Smooth muscle cell (in vitro differentiated cells): ENCODE results near the gene CELA2B. TPM values are rescaled to one million over a fixed set of nuclear protein-coding genes. Genes with fewer than 3 reads are reported as not detected.

ENCODE experiments used
- DNase-seq: peaks from one replicate; lab custom pipeline; 2025; ENCODE audit not compliant: unreplicated experiment; lab: John Stamatoyannopoulos, UW
- H2AFZ ChIP-seq: fragments of 200-600 bp; sonication (generic); 2 replicates; pipeline ENCODE4 v1.6.0; 2016; ENCODE audit warnings: antibody characterized with exemption, low read depth, mild to moderate bottlenecking
- H3F3A ChIP-seq: fragments of 200-600 bp; sonication (generic); 2 replicates; pipeline ENCODE4 v1.6.0; 2017; ENCODE audit warnings: antibody characterized with exemption, low read depth
- H3K27ac ChIP-seq: fragments of 200-600 bp; sonication (generic); 2 replicates; pipeline ENCODE4 v1.5.1; 2016; ENCODE audit warnings: low read depth, mild to moderate bottlenecking
- H3K27me3 ChIP-seq: fragments of 200-600 bp; sonication (generic); 2 replicates; pipeline ENCODE4 v1.6.1; 2016; ENCODE audit warnings: low read depth, mild to moderate bottlenecking
- H3K36me3 ChIP-seq: fragments of 200-600 bp; sonication (generic); 2 replicates; pipeline ENCODE4 v1.5.1; 2016; ENCODE audit warnings: low read depth
- H3K4me1 ChIP-seq: fragments of 200-600 bp; sonication (generic); 2 replicates; pipeline ENCODE4 v1.5.1; 2016; ENCODE audit warnings: low read depth
- H3K4me2 ChIP-seq: fragments of 200-600 bp; sonication (generic); 2 replicates; pipeline ENCODE4 v1.6.0; 2016; ENCODE audit warnings: mild to moderate bottlenecking
- H3K4me3 ChIP-seq: fragments of 200-600 bp; sonication (generic); 2 replicates; pipeline ENCODE4 v1.5.1; 2016; ENCODE audit warnings: mild to moderate bottlenecking
- H3K79me2 ChIP-seq: fragments of 200-600 bp; sonication (generic); 2 replicates; pipeline ENCODE4 v1.6.0; 2016; ENCODE audit warnings: low read depth, mild to moderate bottlenecking
- H3K9ac ChIP-seq: fragments of 200-600 bp; sonication (generic); 2 replicates; pipeline ENCODE4 v1.6.0; 2016; ENCODE audit warnings: low read depth
- H3K9me3 ChIP-seq: fragments of 200-600 bp; sonication (generic); replicated peaks from 2 replicates; pipeline ENCODE4 v1.5.1; 2016; ENCODE audit warnings: low read depth
- H4K20me1 ChIP-seq: fragments of 200-600 bp; sonication (generic); 2 replicates; pipeline ENCODE4 v1.6.0; 2016; ENCODE audit warnings: low read depth
- WGBS: methylation state at CpG from one replicate; pipeline ENCODE4 v1.1.7; 2016; ENCODE audit warnings: low lambda C conversion rate; 5-methylcytosine and 5-hydroxymethylcytosine counted together
- polyA plus RNA-seq: library from polyadenylated mRNA; unstranded; fragments of >200 nt; fragmentation: Nextera tagmentation; extraction: Ambion mirVana; gene quantifications from 2 replicates; pipeline ENCODE4 v1.2.1, GENCODE V29; 2016
- total RNA-seq: library from RNA; depleted of rRNA; stranded (reverse); fragments of >200 nt; gene quantifications from 2 replicates; pipeline ENCODE4 v1.2.3, GENCODE V29; 2014
- TF ChIP-seq, protein P1 (sequence below): fragments of 200-600 bp; sonication (generic); IDR thresholded peaks from 2 replicates; pipeline ENCODE4 v1.5.1; 2017; ENCODE audit warnings: borderline replicate concordance, mild to moderate bottlenecking, antibody characterized with exemption; ENCODE audit not compliant: insufficient read depth, poor library complexity, severe bottlenecking

Gene CELA2B
- total and polyA plus RNA-seq, 2 experiments from 2014 or later, result not detected

DNA sequence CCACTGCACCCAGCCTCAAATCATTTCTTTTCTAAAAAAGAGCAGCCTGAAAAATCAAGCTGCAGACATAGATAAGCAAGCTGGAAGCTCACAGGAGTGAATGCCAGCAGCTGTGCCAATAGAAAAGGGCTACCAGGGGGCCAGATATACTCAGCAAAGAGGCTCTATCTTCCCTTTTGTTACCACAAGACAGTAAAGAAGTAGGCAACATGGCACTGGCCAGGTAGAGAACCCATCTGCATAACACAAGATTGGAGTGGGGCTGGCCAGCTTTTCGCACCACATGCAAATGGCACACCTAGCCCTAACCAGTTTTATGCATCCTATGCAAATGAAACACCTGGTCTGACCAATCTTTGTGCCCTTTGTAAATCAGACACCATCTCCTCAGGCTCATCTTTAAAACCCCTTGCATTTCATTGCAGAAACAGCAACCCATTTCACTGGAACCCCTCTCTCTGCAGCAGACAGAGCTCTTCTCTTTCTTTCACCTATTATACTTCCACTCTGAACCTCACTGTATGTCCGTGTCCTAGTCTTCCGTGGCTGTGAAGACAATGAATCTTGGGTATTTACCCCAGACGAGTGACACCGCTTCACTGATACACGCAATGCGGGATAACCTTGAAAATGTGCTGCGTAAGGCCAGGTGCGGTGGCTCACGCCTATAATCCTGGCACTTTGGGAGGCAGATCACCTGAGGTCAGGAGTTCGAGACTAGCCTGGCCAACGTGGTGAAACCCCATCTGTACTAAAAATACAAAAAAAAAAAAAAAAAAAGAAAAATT, 33.0 kb downstream of the CELA2B start:
- H3K9ac ChIP-seq, result no peak overlapping the region
- whole genome bisulfite sequencing, result 76% methylated on average over 12 of the region's 12 CpGs
- H3K36me3 ChIP-seq, result no peaks in the 10 kb centered on the region
- DNase-seq, result no peak
- no peak overlapping the region for H3K4me2 ChIP-seq
- no peaks in the 10 kb centered on the region for H3K4me1 ChIP-seq
- H3K79me2 ChIP-seq, result no peaks in the 10 kb centered on the region
- H3K4me3 ChIP-seq, result no peak overlapping the region
- no peak overlapping the region for H2AFZ ChIP-seq
- H3K27me3 ChIP-seq, result no peaks in the 10 kb centered on the region
- no peaks in the 10 kb centered on the region for H3F3A ChIP-seq
- H4K20me1 ChIP-seq, result no peaks in the 10 kb centered on the region
- H3K27ac ChIP-seq, result no peak overlapping the region
- H3K9me3 ChIP-seq, result no peaks in the 10 kb centered on the region
- TF ChIP-seq, protein P1, sequence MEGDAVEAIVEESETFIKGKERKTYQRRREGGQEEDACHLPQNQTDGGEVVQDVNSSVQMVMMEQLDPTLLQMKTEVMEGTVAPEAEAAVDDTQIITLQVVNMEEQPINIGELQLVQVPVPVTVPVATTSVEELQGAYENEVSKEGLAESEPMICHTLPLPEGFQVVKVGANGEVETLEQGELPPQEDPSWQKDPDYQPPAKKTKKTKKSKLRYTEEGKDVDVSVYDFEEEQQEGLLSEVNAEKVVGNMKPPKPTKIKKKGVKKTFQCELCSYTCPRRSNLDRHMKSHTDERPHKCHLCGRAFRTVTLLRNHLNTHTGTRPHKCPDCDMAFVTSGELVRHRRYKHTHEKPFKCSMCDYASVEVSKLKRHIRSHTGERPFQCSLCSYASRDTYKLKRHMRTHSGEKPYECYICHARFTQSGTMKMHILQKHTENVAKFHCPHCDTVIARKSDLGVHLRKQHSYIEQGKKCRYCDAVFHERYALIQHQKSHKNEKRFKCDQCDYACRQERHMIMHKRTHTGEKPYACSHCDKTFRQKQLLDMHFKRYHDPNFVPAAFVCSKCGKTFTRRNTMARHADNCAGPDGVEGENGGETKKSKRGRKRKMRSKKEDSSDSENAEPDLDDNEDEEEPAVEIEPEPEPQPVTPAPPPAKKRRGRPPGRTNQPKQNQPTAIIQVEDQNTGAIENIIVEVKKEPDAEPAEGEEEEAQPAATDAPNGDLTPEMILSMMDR, result no peak

DNA sequence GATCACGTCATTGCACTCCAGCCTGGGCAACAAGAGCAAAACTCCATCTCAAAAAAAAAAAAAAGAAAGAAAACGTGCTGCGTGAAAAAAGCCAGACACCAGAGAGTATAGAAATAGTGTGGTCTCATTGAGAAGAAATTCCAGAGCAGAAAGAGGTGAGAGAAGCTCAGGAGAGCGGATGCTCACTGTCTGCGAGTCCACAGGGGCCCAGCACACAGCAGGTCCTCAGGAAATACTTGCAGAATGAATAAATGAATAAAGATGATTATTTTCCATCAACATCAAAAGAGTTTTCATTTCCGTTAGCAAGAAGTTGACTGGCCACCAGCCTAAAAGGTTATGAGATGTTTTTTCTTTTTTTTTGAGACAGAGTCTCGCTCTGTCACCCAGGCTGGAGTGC, 33.7 kb downstream of the CELA2B start:
- H3K27ac ChIP-seq, result no peak overlapping the region
- WGBS, result 80% methylated on average over 7 of the region's 7 CpGs
- H3K4me2 ChIP-seq, result no peak overlapping the region
- no peak overlapping the region for H3K4me3 ChIP-seq
- no peaks in the 10 kb centered on the region for H3K27me3 ChIP-seq
- H4K20me1 ChIP-seq, result no peaks in the 10 kb centered on the region
- no peaks in the 10 kb centered on the region for H3K9me3 ChIP-seq
- no peaks in the 10 kb centered on the region for H3K36me3 ChIP-seq
- no peaks in the 10 kb centered on the region for H3K4me1 ChIP-seq
- H3K79me2 ChIP-seq, result no peaks in the 10 kb centered on the region
- no peak for DNase-seq
- TF ChIP-seq, protein P1, result no peak
- no peak overlapping the region for H3K9ac ChIP-seq
- no peaks in the 10 kb centered on the region for H3F3A ChIP-seq
- H2AFZ ChIP-seq, result no peak overlapping the region

DNA sequence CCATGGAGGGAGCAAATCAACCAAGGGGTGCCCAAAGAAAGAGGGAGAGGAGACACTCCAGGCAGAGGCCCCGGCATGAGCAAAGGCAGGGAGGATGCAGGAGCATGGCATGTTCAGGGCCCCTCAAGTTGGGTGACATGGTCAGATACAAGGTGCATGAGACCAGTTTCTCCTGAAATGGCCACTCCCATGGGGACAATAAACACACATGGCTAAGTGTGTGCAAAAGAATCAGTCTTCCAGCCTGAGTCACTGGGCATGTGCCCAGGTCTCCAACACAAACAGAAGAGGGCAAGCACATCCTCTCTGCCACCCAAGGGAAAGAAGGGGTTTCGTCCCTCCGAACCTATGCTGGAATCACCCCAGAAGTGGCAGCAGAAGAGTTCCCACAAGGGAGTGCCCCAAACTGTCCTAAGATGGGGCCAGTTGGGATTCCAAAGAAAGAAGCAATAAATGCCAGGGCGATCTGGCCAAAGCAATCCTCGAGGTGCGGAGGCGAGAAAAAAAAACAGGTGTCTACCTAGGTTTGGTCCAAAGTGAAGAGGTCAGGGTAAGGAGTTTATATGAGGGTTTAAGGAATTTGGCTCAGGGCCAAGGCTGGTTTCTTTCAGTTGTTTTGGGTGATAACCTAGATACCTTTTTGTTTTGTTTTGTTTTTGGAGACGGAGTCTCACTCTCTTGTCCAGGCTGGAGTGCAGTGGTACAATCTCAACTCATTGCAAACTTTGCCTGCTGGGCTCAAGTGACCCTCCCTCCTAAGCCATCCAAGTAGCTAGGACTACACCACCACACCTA, 34.9 kb downstream of the CELA2B start:
- H3K27ac ChIP-seq, result no peak overlapping the region
- H3K4me1 ChIP-seq, result no peaks in the 10 kb centered on the region
- no peaks in the 10 kb centered on the region for H4K20me1 ChIP-seq
- no peaks in the 10 kb centered on the region for H3K36me3 ChIP-seq
- no peak overlapping the region for H3K9ac ChIP-seq
- no peak overlapping the region for H3K4me2 ChIP-seq
- no peaks in the 10 kb centered on the region for H3K27me3 ChIP-seq
- no peaks in the 10 kb centered on the region for H3F3A ChIP-seq
- H3K79me2 ChIP-seq, result no peaks in the 10 kb centered on the region
- no peaks in the 10 kb centered on the region for H3K9me3 ChIP-seq
- TF ChIP-seq, protein P1, result no peak
- H3K4me3 ChIP-seq, result no peak overlapping the region
- WGBS, result 95% methylated on average over 8 of the region's 8 CpGs
- no peak for DNase-seq
- no peak overlapping the region for H2AFZ ChIP-seq
